Lower leg skin (tissue), 3 donors: ENCODE data around the gene GTF3C6.

ENCODE experiments used
- POLR2A ChIP-seq, 2 donors: fragments of 450-650 bp; IDR thresholded peaks; one replicate each; pipeline ENCODE4 v1.6.1; 2016 to 2017; ENCODE audit warnings: antibody characterized with exemption in 2 of 2, mild to moderate bottlenecking in 1 of 2, moderate library complexity in 1 of 2
- TF ChIP-seq, protein P1 (sequence below), 3 donors: fragments of 450-650 bp; IDR thresholded peaks; one replicate each; pipeline ENCODE4 v1.5.1; 2016; ENCODE audit warnings: antibody characterized with exemption in 3 of 3, mild to moderate bottlenecking in 3 of 3, moderate library complexity in 2 of 3

DNA sequence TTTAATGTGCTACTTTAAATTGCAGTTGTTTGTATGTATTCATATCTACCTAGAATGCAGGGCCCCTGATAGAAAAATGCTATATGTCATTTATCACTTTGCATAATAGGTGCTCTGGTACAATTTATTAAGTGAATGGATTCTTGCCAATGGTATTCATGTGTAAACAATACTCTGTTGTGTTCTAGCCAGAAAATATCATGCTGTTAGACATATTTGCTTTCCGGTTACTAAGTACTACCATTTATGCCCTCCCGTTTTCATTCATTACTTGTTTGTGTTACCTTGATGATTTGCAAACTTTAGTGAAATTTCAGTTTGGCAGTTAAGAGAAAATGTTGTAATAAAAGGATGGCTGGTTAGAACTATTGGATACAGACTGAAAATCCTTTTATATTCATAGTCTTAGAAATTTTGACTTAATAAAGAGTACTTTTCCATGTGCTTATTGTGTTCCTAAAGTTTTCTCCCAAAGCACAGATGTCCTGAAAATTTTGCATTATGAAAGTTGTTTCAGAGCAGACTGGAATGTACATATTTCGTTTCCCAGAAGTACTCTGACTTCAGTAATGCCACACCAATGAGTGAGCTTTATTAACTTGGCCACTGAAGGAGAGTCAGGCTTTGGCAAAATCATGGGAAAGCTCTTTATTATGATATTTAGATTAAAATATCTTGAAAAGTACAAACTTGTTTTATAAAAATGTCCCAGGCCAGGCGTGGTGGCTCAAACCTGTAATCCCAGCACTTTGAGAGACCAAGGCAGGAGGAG lies 54.8 kb downstream of the GTF3C6 start:
- TF ChIP-seq, protein P1, sequence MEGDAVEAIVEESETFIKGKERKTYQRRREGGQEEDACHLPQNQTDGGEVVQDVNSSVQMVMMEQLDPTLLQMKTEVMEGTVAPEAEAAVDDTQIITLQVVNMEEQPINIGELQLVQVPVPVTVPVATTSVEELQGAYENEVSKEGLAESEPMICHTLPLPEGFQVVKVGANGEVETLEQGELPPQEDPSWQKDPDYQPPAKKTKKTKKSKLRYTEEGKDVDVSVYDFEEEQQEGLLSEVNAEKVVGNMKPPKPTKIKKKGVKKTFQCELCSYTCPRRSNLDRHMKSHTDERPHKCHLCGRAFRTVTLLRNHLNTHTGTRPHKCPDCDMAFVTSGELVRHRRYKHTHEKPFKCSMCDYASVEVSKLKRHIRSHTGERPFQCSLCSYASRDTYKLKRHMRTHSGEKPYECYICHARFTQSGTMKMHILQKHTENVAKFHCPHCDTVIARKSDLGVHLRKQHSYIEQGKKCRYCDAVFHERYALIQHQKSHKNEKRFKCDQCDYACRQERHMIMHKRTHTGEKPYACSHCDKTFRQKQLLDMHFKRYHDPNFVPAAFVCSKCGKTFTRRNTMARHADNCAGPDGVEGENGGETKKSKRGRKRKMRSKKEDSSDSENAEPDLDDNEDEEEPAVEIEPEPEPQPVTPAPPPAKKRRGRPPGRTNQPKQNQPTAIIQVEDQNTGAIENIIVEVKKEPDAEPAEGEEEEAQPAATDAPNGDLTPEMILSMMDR (IDR thresholded peaks at IDR 0.05) = no peak
- no peak for TF ChIP-seq POLR2A (IDR thresholded peaks at IDR 0.05)
